SU-DHL-6 (cell line): ENCODE measurements around the gene MLH1.

Source experiments
- EZH2phosphoT487 ChIP-seq: fragments of 200-600 bp; sonication (generic), shearing (Covaris generic); conservative IDR thresholded peaks from 2 replicates; pipeline ENCODE4 v1.6.1; 2018; ENCODE audit warnings: mild to moderate bottlenecking, antibody characterized with exemption, low read length, moderate library complexity, mixed read lengths
- TF ChIP-seq, protein P1 (sequence below): fragments of 200-600 bp; sonication (generic); IDR thresholded peaks from one replicate; pipeline ENCODE4 v1.5.1; 2017; ENCODE audit warnings: antibody characterized with exemption, mild to moderate bottlenecking, low read length, moderate library complexity; ENCODE audit not compliant: insufficient read depth, poor library complexity, severe bottlenecking

GRCh38 chr3:36964817-36965216 is 28.5 kb upstream of the MLH1 start:
- TF ChIP-seq, protein P1, sequence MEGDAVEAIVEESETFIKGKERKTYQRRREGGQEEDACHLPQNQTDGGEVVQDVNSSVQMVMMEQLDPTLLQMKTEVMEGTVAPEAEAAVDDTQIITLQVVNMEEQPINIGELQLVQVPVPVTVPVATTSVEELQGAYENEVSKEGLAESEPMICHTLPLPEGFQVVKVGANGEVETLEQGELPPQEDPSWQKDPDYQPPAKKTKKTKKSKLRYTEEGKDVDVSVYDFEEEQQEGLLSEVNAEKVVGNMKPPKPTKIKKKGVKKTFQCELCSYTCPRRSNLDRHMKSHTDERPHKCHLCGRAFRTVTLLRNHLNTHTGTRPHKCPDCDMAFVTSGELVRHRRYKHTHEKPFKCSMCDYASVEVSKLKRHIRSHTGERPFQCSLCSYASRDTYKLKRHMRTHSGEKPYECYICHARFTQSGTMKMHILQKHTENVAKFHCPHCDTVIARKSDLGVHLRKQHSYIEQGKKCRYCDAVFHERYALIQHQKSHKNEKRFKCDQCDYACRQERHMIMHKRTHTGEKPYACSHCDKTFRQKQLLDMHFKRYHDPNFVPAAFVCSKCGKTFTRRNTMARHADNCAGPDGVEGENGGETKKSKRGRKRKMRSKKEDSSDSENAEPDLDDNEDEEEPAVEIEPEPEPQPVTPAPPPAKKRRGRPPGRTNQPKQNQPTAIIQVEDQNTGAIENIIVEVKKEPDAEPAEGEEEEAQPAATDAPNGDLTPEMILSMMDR = no peak
- TF ChIP-seq EZH2phosphoT487 = no peak
